ENCODE measurements around the gene RALB.

RALB gene

GRCh38 chr2:120321721-120322284 lies 69.2 kb downstream of the RALB start (continued):
- TF ChIP-seq ZNF677 (tag by site-specific recombination; IDR thresholded peaks at IDR 0.05) (no peak), ZNF449 (tag by site-specific recombination; IDR thresholded peaks at IDR 0.05) (no peak), ZNF112 (tag by site-specific recombination; IDR thresholded peaks at IDR 0.05) (no peak)

GRCh38 chr2:120322329-120322728 lies 69.7 kb downstream of the RALB start:
- TF ChIP-seq ZIC2 (tag by site-specific recombination; IDR thresholded peaks at IDR 0.05) = no peak
- TF ChIP-seq KLF9 (tag by site-specific recombination; IDR thresholded peaks at IDR 0.05; ENCODE audit: low read depth) = no peak
- TF ChIP-seq ZBTB7A (tag by site-specific recombination; IDR thresholded peaks at IDR 0.05; ENCODE audit: low read depth) = no peak
- no peak for TF ChIP-seq ZNF221 (tag by site-specific recombination; IDR thresholded peaks at IDR 0.05; ENCODE audit: borderline replicate concordance)
- TF ChIP-seq ZNF26 (tag by site-specific recombination; IDR thresholded peaks at IDR 0.05) = no peak
- TF ChIP-seq ZNF324 (tag by site-specific recombination; IDR thresholded peaks at IDR 0.05) = no peak
- no peak for TF ChIP-seq PRDM6 (tag by site-specific recombination; IDR thresholded peaks at IDR 0.05)
- no peak for TF ChIP-seq ZNF561 (tag by site-specific recombination; IDR thresholded peaks at IDR 0.05; ENCODE audit: borderline replicate concordance)
- no peak for TF ChIP-seq ZNF677 (tag by site-specific recombination; IDR thresholded peaks at IDR 0.05)
- no peak for TF ChIP-seq ZNF548 (tag by site-specific recombination; IDR thresholded peaks at IDR 0.05)
- TF ChIP-seq ZNF704 (tag by site-specific recombination; IDR thresholded peaks at IDR 0.05) = no peak
- no peak for TF ChIP-seq PRDM10 (tag by site-specific recombination; IDR thresholded peaks at IDR 0.05)
- no peak for TF ChIP-seq ZNF114 (tag by site-specific recombination; IDR thresholded peaks at IDR 0.05)
- no peak for TF ChIP-seq ZSCAN23 (tag by site-specific recombination; IDR thresholded peaks at IDR 0.05)
- CTCF ChIA-PET = interaction anchor here (0.7 to 2.8 kb wide), 2 partner anchors 10 to 257 kb away, joined by 3 to 14 read pairs; no protein-coding TSS in a partner anchor
- H3K9me3 ChIP-seq (ENCODE audit: control insufficient read depth, insufficient read depth, low read depth, low read length) = no peaks in the 10 kb centered on the region
- no peaks in the 10 kb centered on the region for H3K36me3 ChIP-seq (ENCODE audit: control insufficient read depth in 2 of 2, insufficient read depth in 1 of 2, low read length in 2 of 2)
- no peak overlapping the region for H3K27ac ChIP-seq (ENCODE audit: extremely low read depth, low read depth, low read length)
- POLR2A ChIA-PET = no interaction called here
- H3K4me1 ChIP-seq (ENCODE audit: control insufficient read depth, insufficient read depth, low read length) = no peaks in the 10 kb centered on the region
- H3K4me3 ChIP-seq (ENCODE audit: low read depth, low read length) = no peak overlapping the region

All from HEK293 (cell line).